Measurements from ENCODE around the gene RGL3.
A peak's percentile ranks its signal among the peaks of the same experiment; 100 is the strongest.
"Not testable (repeated sequence)": the region's sequence is repeated elsewhere in the genome, so short reads cannot be mapped to it uniquely, and the experiment has no call there.

The RGL3 gene

GRCh38 chr19:11384778-11385129 lies 34.4 kb downstream of the RGL3 start:
- no peak for DNase-seq (ENCODE audit: extremely low read depth in 1 of 2, low read depth in 1 of 2)

DNA sequence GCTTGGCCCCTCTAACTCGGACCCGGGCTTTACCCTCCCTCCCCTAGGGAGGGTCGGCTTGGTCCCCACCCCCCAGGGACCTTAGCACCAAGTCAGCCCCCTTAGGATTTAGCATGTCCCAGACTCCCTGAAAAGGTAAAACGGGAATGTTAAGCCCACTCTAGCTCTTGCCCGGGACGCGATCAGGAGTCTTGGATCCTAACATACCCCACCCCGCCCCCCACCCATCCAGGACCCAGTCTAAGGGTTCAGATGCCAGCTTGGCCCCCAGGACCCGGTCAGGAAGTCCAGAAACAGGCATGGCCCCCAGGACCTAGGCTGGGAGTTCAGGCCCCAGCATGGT lies 35.4 kb downstream of the RGL3 start:
- DNase-seq (ENCODE audit: extremely low read depth in 1 of 2, low read depth in 1 of 2): no peak

DNA sequence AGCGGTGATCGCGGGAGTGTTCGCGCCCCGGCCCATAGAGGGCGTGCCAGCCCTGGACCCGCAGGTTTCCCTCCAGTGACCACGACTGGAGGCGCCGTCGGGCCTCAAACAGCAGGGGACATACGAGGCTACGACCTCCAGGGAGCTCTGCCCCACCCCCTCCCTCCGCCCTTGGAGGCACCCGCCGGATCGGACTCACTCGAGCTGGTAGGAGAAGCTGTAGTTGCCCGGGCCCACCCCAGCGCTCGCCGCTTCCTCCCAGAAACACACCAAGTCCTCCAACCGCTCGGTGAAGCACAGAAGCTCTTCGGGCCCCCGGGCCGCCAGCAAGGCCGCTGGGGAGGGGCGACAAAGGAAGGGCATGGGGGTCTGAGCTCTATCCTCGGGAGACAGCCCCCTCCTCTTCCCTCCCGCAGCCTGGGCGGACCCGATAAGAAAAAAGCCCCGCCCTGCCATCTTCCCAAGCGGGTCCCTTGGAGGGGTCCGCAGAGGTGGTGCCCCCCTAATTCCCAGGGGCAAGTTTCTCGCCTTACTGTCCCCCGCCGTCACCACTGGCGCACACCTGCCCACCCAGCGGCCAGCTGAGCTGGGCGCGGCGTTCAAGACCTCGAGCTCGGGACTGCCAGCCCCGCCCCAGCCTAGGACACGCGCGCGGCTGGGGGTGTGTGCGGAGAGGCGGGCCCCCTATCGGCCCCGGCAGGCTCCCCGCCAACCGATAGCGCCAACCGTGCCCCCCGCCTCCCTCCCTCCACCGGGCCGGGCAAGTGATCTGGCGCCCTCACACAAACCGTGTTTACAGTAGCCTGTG lies 36.0 kb downstream of the RGL3 start:
- peak in 1 of 2 donors; percentile 43 for DNase-seq (ENCODE audit: extremely low read depth in 1 of 2, low read depth in 1 of 2)

DNA sequence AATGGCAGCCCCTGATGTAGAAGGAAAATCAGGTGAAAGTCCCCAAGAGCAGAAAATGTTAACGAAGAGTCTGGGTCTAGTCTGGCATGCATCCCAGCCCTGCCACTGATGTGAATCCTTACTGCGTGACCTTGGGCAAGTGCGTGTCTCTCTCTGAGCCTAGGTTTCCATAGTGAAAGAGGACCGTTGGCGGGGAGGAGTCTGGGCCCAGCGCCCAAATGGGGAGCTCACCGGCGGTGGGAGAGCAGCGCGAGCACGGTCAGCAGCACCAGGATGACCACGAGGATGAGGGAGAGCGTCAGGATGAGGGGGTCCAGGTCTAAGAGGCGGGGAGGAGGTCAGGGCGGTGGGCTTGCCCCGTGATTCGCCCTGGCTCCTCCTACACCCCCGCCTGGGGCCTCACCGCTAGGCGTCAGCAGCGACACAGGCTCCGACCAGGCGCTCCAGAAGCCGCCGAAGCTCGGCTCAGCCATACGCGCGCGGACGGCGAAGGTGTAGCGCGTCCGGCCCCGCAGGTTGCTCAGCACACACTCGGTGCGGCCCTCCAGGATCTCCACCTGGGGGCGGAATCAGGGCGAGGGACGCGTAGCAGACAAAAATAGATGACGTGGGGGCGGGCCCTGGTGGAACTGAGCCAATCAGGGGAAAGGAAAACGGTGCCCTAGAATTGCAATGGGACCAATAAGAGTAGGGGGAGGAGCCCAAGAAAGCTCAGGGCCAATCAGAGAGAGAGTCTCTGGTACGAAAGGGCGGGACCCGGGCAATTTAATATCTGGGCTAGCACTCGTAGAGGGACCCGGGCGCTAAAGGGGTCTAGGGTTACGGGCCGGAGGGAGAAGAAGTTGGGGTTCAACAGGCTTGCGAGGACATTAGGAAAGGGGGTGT lies 38.2 kb downstream of the RGL3 start:
- peak; percentile 93 to 97 for DNase-seq (ENCODE audit: extremely low read depth in 1 of 2, low read depth in 1 of 2)

DNA sequence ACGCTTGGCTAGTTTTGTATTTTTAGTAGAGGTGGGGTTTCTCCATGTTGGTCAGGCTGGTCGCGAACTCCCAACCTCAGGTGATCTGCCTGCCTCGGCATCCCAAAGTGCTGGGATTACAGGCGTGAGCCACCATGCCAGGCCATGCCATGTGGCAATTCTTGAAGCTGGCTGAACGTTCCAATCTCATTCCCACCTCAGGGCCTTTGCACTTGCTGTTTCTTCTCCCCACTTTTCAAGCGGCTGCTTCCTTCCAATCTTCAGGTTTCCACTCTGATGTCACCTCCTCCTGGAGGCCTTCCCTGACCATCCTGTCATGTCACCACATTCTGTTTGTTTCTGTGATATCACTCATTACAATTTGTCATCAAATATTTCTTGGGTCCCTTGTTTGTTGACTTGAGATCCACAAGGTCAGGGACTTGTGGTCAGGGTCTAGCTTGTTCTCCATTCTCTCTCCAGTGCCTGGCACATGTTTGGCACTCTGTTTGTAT lies 39.2 kb downstream of the RGL3 start:
- no peak for DNase-seq (ENCODE audit: extremely low read depth in 1 of 2, low read depth in 1 of 2)

DNA sequence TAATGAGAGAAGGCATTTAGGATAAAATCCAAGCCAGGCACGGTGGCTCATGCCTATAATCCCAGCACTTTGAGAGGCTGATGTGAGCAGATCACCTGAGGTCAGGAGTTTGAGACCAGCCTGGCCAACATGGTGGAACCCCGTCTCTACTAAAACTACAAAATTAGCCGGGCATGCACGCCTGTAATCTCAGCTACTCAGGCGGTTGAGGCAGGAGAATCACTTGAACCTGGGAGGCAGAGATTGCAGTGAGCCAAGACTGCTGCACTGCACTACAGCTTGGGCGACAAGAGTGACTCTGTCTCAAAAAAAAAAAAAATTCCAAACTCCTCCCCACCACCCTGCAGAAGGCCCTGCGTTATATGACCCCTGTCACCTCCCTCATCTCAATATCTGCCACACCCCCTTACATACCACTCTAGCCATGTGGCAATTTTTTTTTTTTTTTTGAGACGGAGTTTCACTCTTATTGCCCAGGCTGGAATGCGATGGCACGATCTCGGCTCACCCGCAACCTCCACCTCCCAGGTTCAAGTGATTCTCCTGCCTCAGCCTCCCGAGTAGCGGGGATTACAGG lies 39.8 kb downstream of the RGL3 start:
- DNase-seq (ENCODE audit: extremely low read depth in 1 of 2, low read depth in 1 of 2): not testable (repeated sequence)

GRCh38 chr19:11378319-11379189 lies 40.6 kb downstream of the RGL3 start:
- no peak for DNase-seq (ENCODE audit: extremely low read depth in 1 of 2, low read depth in 1 of 2)

DNA sequence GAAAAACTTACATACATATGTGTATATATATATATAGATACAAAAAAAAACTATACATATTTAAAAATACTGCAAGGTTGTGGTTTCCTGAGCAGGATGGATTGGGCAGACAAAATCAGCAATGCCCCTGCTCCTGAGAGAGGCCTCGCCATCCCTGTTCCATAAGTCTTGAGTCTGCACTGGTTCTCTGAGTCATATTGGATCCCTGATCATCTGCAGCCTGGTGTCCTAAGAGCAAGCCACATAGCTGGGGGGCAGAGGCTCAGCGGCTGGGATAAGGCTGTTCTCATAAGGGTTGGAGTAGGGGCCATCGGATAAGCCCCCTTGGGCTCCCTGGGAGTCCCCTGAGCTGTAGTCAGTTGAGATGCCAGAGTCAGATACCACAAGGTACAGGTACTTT lies 41.4 kb downstream of the RGL3 start:
- no peak for DNase-seq (ENCODE audit: extremely low read depth in 1 of 2, low read depth in 1 of 2)

- DNase-seq (ENCODE audit: extremely low read depth in 1 of 2, low read depth in 1 of 2): no peak
Measured at GRCh38 chr19:11377237-11377636, 41.9 kb downstream of the RGL3 start.

DNA sequence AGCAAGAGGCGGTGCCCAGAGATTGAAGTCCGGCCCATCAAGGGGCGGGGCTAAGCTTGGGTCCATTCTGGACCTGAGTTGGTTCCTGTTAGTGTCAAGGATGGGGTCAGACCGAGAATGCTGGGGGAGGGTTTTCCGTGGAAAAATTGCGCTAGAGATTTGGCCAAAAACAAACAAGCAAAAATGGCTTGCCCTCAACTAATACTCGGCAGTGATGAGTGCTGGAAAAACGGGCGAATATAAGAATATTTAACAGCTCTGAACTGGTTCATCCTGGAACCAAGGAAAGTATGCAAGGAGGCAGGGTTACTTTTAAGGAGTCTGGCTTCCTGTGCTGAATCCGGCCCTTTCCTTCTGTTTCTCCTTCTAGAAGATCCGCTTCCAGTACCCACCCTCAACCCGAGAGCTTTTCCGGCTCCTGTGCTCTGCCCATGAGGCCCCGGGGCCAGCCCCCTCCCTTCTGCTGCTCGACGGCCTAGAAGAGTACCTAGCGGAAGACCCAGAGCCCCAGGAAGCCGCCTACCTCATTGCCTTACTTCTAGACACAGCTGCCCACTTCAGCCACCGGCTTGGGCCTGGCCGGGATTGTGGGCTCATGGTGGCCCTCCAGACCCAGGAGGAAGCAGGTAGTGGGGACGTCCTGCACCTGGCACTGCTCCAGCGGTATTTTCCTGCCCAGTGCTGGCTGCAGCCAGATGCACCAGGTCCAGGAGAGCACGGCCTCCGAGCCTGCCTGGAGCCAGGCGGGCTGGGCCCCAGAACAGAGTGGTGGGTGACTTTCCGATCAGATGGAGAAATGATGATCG lies 43.8 kb downstream of the RGL3 start:
- peak in 1 of 2 donors; percentile 57 for DNase-seq (ENCODE audit: extremely low read depth in 1 of 2, low read depth in 1 of 2)

- DNase-seq (ENCODE audit: extremely low read depth in 1 of 2, low read depth in 1 of 2): peak; percentile 92 to 96
Measured at GRCh38 chr19:11374433-11375142, 44.5 kb downstream of the RGL3 start, which contains the start of gene SWSAP1. SWSAP1 (plus strand) TSS chr19:11374666; CDS start chr19:11374681, 15 bp downstream.

- DNase-seq (ENCODE audit: extremely low read depth in 1 of 2, low read depth in 1 of 2): no peak
Measured at GRCh38 chr19:11373885-11374432, 45.2 kb downstream of the RGL3 start.

DNA sequence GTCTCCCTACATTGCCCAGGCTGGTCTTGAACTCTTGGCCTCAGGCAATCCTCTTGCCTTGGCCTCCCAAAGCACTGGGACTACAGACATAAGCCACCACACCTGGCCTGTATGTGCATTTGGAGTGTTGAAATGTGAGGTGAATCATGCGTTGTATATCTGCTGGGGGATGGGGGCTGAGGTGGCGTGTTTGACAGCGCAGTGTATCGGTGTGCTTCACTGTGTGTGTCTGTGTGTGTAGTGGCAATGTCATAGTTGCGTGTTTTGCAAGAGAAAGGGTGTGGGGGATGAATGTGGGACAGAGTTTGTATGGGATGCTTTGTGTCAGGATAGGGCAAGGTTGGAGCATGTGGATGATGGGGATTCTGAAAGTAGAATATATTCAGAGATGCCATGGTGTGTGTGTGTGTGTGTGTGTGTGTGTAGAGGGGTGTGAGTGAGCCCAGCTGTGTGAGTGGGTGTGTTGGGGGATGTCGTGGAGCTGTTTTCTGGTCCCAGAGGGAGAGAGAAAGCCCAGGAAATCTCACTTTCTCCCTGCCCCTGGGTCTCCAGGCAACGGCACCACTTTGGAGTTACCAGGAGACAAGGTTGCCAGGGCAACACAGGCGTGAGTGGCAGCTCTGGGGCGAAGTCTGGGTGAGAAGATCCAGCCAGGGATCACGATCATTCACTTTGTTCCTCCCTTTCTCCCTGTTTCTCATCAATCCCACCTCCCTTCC lies 45.8 kb downstream of the RGL3 start:
- DNase-seq (ENCODE audit: extremely low read depth in 1 of 2, low read depth in 1 of 2): no peak

- no peak for DNase-seq (ENCODE audit: extremely low read depth in 1 of 2, low read depth in 1 of 2)
Measured at GRCh38 chr19:11370744-11371143, 48.4 kb downstream of the RGL3 start.

DNA sequence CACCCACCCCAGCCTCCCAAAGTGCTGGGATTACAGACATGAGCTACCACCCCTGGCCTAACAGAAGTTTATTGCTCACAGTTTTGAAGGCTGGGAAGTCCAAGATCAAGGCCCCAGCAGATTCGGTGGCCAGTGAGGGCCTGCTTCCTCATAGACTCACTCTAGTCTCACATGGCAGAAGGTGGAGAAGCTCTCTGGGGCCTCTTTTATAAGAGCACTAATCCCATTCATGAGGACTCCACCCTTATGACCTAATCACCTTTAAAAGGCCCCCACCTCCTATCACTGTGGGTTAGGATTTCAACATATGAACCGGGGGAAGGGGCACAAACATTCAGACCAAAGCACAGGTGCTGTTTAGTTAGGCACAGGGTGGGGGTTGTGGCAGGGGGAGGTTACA lies 51.6 kb downstream of the RGL3 start:
- DNase-seq (ENCODE audit: extremely low read depth in 1 of 2, low read depth in 1 of 2): no peak

GRCh38 chr19:11365557-11366117 lies 53.5 kb downstream of the RGL3 start:
- DNase-seq (ENCODE audit: extremely low read depth in 1 of 2, low read depth in 1 of 2): no peak

DNA sequence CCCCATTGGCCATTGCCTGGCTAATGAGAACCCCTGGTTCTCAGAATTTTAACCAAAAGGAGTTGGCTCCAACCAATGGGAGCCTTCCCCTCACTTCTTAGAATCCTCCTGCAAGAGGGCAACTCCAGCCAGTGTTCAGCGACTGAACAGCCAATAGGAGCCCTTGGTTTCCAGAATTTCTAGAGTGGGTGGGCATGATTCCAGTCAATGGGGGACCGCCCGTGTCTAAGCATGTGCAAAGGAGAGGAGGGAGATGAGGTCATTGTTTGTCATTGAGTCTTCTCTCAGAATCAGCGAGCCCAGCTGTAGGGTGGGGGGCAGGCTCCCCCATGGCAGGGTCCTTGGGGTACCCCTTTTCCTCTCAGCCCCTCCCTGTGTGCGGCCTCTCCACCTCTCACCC lies 54.2 kb downstream of the RGL3 start:
- no peak for DNase-seq (ENCODE audit: extremely low read depth in 1 of 2, low read depth in 1 of 2)

All from stimulated activated CD8-positive, alpha-beta memory T cell treated with anti-CD3 and anti-CD28 coated beads, Interleukin-7, amount 100 ng/mL, for 48 hours (primary cell).